Neural cell (in vitro differentiated cells): ENCODE data around the gene TSKS. TPM values are rescaled to one million over a fixed set of nuclear protein-coding genes. Genes with fewer than 3 reads are reported as not detected.

ENCODE experiments used
- H2AFZ ChIP-seq: fragments of 200-600, 300-800 bp; sonication (generic), shearing (Covaris generic); 2 replicates; pipeline ENCODE4 v1.6.0; 2014; ENCODE audit warnings: low read depth, mild to moderate bottlenecking, antibody characterized with exemption, low read length, moderate library complexity
- H3F3A ChIP-seq: fragments of 200-600 bp; shearing (Covaris generic); 2 replicates; pipeline ENCODE4 v1.6.1; 2016; ENCODE audit warnings: mild to moderate bottlenecking, moderate library complexity, mixed read lengths, antibody characterized with exemption, low read length; ENCODE audit not compliant: insufficient read depth, poor library complexity, severe bottlenecking
- H3K27ac ChIP-seq: fragments of 200-600, 300-800 bp; sonication (generic), shearing (Covaris generic); 2 replicates; pipeline ENCODE4 v1.5.1; 2014; ENCODE audit warnings: mild to moderate bottlenecking, low read length, moderate library complexity
- H3K27me3 ChIP-seq: fragments of 300-800, 200-600 bp; sonication (generic), shearing (Covaris generic); 2 replicates; pipeline ENCODE4 v1.6.0; 2014; ENCODE audit warnings: mild to moderate bottlenecking, low read depth, low read length, moderate library complexity; ENCODE audit not compliant: insufficient read depth
- H3K36me3 ChIP-seq: fragments of 300-800, 200-600 bp; sonication (generic), shearing (Covaris generic); 2 replicates; pipeline ENCODE4 v1.5.1; 2014; ENCODE audit warnings: mild to moderate bottlenecking, antibody characterized with exemption, low read length, moderate library complexity; ENCODE audit not compliant: insufficient read depth
- H3K4me2 ChIP-seq: fragments of 300-800, 200-600 bp; sonication (generic), shearing (Covaris generic); 2 replicates; pipeline ENCODE4 v1.6.0; 2014; ENCODE audit warnings: mild to moderate bottlenecking, low read length
- H3K4me3 ChIP-seq: fragments of 300-800, 200-600 bp; sonication (generic), shearing (Covaris generic); 2 replicates; pipeline ENCODE4 v1.5.1; 2014; ENCODE audit warnings: mild to moderate bottlenecking, low read length, moderate library complexity
- H3K79me2 ChIP-seq: fragments of 200-600 bp; shearing (Covaris generic); replicated peaks from 2 replicates; pipeline ENCODE4 v1.6.0; 2014; ENCODE audit warnings: mild to moderate bottlenecking, low read length, moderate library complexity; ENCODE audit not compliant: insufficient read depth
- H3K9ac ChIP-seq: fragments of 300-800, 200-600 bp; sonication (generic), shearing (Covaris generic); 2 replicates; pipeline ENCODE4 v1.6.1; 2016; ENCODE audit warnings: mild to moderate bottlenecking, low read length, mixed read lengths
- H3K9me2 ChIP-seq: fragments of 200-600 bp; shearing (Covaris generic); 2 replicates; pipeline ENCODE4 v1.6.1; 2016; ENCODE audit warnings: mild to moderate bottlenecking, low read length, mixed read lengths; ENCODE audit not compliant: insufficient read depth
- H3K9me3 ChIP-seq: fragments of 200-600, 300-800 bp; sonication (generic), shearing (Covaris generic); 2 replicates; pipeline ENCODE4 v1.6.1; 2016; ENCODE audit warnings: mild to moderate bottlenecking, mixed run types, low read length, moderate library complexity, mixed read lengths
- H4K20me1 ChIP-seq: fragments of 200-600 bp; shearing (Covaris generic); 2 replicates; pipeline ENCODE4 v1.6.1; 2016; ENCODE audit warnings: mild to moderate bottlenecking, mixed run types; ENCODE audit not compliant: insufficient read depth
- CTCF ChIP-seq: fragments of 450-650 bp; IDR thresholded peaks from 2 replicates; pipeline ENCODE4 v1.5.1; 2014; ENCODE audit warnings: antibody characterized with exemption, mild to moderate bottlenecking, moderate library complexity; ENCODE audit not compliant: poor library complexity, severe bottlenecking
- EP300 ChIP-seq: fragments of 450-650 bp; conservative IDR thresholded peaks from 2 replicates; pipeline ENCODE4 v1.6.1; 2014; ENCODE audit warnings: antibody characterized with exemption, mild to moderate bottlenecking, moderate library complexity; ENCODE audit not compliant: poor library complexity, severe bottlenecking
- EZH2 ChIP-seq: fragments of 200-600, 300-800 bp; shearing (Covaris generic), sonication (generic); IDR thresholded peaks from 2 replicates; pipeline ENCODE4 v1.6.1; 2014; ENCODE audit warnings: antibody characterized with exemption, low read length, borderline replicate concordance, mild to moderate bottlenecking; ENCODE audit not compliant: insufficient read depth, poor library complexity, severe bottlenecking
- MXI1 ChIP-seq: fragments of 450-650 bp; conservative IDR thresholded peaks from 2 replicates; pipeline ENCODE4 v1.6.1; 2014; ENCODE audit warnings: antibody characterized with exemption, mild to moderate bottlenecking; ENCODE audit not compliant: poor library complexity, severe bottlenecking
- POLR2AphosphoS5 ChIP-seq: IDR thresholded peaks from 2 replicates; pipeline ENCODE4 v1.6.1; 2012
- RAD21 ChIP-seq: fragments of 450-650 bp; conservative IDR thresholded peaks from 2 replicates; pipeline ENCODE4 v1.6.1; 2014; ENCODE audit warnings: antibody characterized with exemption, mild to moderate bottlenecking, moderate library complexity
- REST ChIP-seq: IDR thresholded peaks from 2 replicates; pipeline ENCODE4 v1.6.1; 2012; ENCODE audit warnings: borderline replicate concordance
- SMC3 ChIP-seq: fragments of 450-650 bp; conservative IDR thresholded peaks from 2 replicates; pipeline ENCODE4 v1.6.1; 2014; ENCODE audit warnings: antibody characterized with exemption, mild to moderate bottlenecking, moderate library complexity; ENCODE audit not compliant: poor library complexity
- TAF1 ChIP-seq: IDR thresholded peaks from 2 replicates; pipeline ENCODE4 v1.6.1; 2012; ENCODE audit warnings: low read depth
- polyA plus RNA-seq: library from polyadenylated mRNA; depleted of rRNA; stranded (reverse); fragments of >200 nt; gene quantifications from 2 replicates; pipeline ENCODE4 v1.2.3, GENCODE V29; 2014

TSKS gene
- polyA plus RNA-seq, 1 donor from 2014 or later, result not detected

GRCh38 chr19:49764341-49764740 lies 1.2 kb upstream of the TSKS start:
- Histone ChIP-seq H3F3A (no peaks in the 10 kb centered on the region), H3K36me3 (no peaks in the 10 kb centered on the region), H3K9ac (no peak overlapping the region), H3K9me3 (no peaks in the 10 kb centered on the region), H3K79me2 (peaks cover 17% of the 10 kb centered on the region), H3K4me2 (no peak overlapping the region), H2AFZ (no peak overlapping the region), H3K9me2 (no peaks in the 10 kb centered on the region), H3K27ac (no peak overlapping the region), H3K27me3 (no peaks in the 10 kb centered on the region), H3K4me3 (no peak overlapping the region), H4K20me1 (no peaks in the 10 kb centered on the region)
- no peak for TF ChIP-seq EZH2
- TF ChIP-seq TAF1, result no peak
- TF ChIP-seq EP300, result no peak
- TF ChIP-seq POLR2AphosphoS5, result no peak
- TF ChIP-seq REST, result no peak
- TF ChIP-seq CTCF, result no peak
- TF ChIP-seq RAD21, result no peak
- no peak for TF ChIP-seq SMC3
- no peak for TF ChIP-seq MXI1

GRCh38 chr19:49761625-49762311 lies 1.3 kb downstream of the TSKS start:
- no peaks in the 10 kb centered on the region for H3F3A ChIP-seq
- H2AFZ ChIP-seq, result no peak overlapping the region
- H3K9ac ChIP-seq, result no peak overlapping the region
- no peaks in the 10 kb centered on the region for H3K9me3 ChIP-seq
- no peak overlapping the region for H3K4me3 ChIP-seq
- H3K27me3 ChIP-seq, result no peaks in the 10 kb centered on the region
- no peak overlapping the region for H3K4me2 ChIP-seq
- no peaks in the 10 kb centered on the region for H4K20me1 ChIP-seq
- no peaks in the 10 kb centered on the region for H3K79me2 ChIP-seq
- TF ChIP-seq CTCF (no peak), RAD21 (no peak), MXI1 (no peak), EP300 (no peak), REST (no peak)
- H3K27ac ChIP-seq, result no peak overlapping the region
- no peaks in the 10 kb centered on the region for H3K9me2 ChIP-seq
- no peaks in the 10 kb centered on the region for H3K36me3 ChIP-seq
